Breast epithelium (tissue), 4 donors: ENCODE measurements around the gene CMSS1. TPM values are rescaled to one million over a fixed set of nuclear protein-coding genes. Genes with fewer than 3 reads are reported as not detected.

Experiments used
- DNase-seq, 2 donors: peaks; one replicate each; pipeline ENCODE4 v3.0.0-alpha.2; 2019; ENCODE audit warnings: low spot score in 2 of 2
- H3K27ac ChIP-seq, 2 donors: fragments of 200-600 bp; sonication (generic) in 1 of 2; one replicate each; pipeline ENCODE4 v1.5.1; 2016 to 2019; ENCODE audit warnings: mild to moderate bottlenecking in 1 of 2
- H3K27me3 ChIP-seq, 2 donors: fragments of 200-600 bp; sonication (generic) in 1 of 2; one replicate each; pipeline versions ENCODE4 v1.5.1 to v1.6.0; 2017 to 2019; ENCODE audit warnings: control low read depth in 1 of 2, mild to moderate bottlenecking in 1 of 2
- H3K36me3 ChIP-seq: fragments of 200-600 bp; one replicate; pipeline ENCODE4 v1.5.1; 2019
- H3K4me1 ChIP-seq, 2 donors: fragments of 200-600 bp; sonication (generic); one replicate each; pipeline ENCODE4 v1.5.1; 2016 to 2019; ENCODE audit warnings: control low read depth in 1 of 2
- H3K4me3 ChIP-seq, 3 donors: fragments of 200-600 bp; sonication (generic); 1 replicate in 2 of 3; 2 replicates in 1 of 3; pipeline ENCODE4 v1.5.1; 2016 to 2019; ENCODE audit warnings: mild to moderate bottlenecking in 3 of 3, moderate library complexity in 2 of 3
- H3K9me3 ChIP-seq, 2 donors: fragments of 200-600 bp; sonication (generic) in 1 of 2; one replicate each; pipeline ENCODE4 v1.5.1; 2016 to 2019; ENCODE audit warnings: control low read depth in 1 of 2
- POLR2A ChIP-seq: fragments of 450-650 bp; IDR thresholded peaks from one replicate; pipeline ENCODE4 v1.6.1; 2016; ENCODE audit warnings: antibody characterized with exemption, mild to moderate bottlenecking, moderate library complexity
- POLR2AphosphoS5 ChIP-seq, 3 donors: sonication (generic); formaldehyde crosslinking; IDR thresholded peaks; one replicate each; pipeline ENCODE4 v1.6.1; 2017; ENCODE audit warnings: antibody characterized with exemption in 3 of 3
- intact Hi-C: fragments of 100-400 bp; cut with DNase I; formaldehyde crosslinking; loops from one replicate; pipeline ENCODE4 v1.15.1; 2023; ENCODE audit warnings: low total_unique reads
- total RNA-seq, 3 donors: library from RNA; depleted of rRNA; stranded (reverse); fragments of >200 nt; gene quantifications; one replicate each; pipeline ENCODE4 v1.1.0, GENCODE V29; 2016
- TF ChIP-seq, protein P1 (sequence below), 3 donors: fragments of 450-650 bp; IDR thresholded peaks; one replicate each; pipeline ENCODE4 v1.5.1; 2016 to 2017; ENCODE audit warnings: antibody characterized with exemption in 3 of 3, mild to moderate bottlenecking in 3 of 3, moderate library complexity in 3 of 3

CMSS1 gene
- total RNA-seq, 3 donors from 2014 or later = 15.5 to 35.4 (median 16.1) TPM

DNA sequence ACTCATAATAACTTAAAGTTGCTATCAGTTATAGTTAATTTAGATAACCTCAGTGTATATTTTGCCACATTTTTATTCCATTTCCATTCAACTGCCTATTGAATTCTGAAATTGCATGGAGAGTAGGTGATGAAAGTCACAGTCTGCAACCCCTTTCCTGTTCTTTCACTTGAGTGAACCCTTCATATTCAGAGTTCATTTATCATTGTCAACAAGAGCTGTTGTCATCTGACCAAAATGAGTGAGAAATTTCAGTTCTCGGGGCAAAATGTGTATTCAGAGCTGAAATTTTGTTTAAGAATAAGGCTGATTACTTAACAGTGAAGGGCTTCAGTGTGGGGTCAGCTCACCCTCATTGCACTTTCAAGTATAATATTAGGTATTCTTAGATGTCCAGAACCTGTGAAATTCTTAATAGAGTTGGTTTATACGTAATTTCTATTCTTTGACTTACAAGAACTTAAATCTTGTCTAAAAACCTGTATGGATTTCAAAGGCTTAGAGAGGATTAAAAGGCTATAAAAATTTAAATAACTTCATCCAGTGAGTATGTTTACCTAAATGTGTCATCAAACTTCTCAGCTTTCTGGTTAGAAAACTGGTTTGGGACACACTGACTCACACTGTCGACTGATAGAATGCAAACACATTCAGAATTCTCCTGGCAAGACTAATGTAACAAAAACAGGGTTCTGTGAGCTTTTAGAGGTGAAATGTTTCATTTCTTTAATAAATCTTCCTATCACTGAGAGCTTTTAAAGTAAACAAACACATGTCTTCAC lies 92.2 kb downstream of the CMSS1 start:
- no peaks in the 10 kb centered on the region for H3K36me3 ChIP-seq
- no peaks in the 10 kb centered on the region for H3K9me3 ChIP-seq
- TF ChIP-seq, protein P1, sequence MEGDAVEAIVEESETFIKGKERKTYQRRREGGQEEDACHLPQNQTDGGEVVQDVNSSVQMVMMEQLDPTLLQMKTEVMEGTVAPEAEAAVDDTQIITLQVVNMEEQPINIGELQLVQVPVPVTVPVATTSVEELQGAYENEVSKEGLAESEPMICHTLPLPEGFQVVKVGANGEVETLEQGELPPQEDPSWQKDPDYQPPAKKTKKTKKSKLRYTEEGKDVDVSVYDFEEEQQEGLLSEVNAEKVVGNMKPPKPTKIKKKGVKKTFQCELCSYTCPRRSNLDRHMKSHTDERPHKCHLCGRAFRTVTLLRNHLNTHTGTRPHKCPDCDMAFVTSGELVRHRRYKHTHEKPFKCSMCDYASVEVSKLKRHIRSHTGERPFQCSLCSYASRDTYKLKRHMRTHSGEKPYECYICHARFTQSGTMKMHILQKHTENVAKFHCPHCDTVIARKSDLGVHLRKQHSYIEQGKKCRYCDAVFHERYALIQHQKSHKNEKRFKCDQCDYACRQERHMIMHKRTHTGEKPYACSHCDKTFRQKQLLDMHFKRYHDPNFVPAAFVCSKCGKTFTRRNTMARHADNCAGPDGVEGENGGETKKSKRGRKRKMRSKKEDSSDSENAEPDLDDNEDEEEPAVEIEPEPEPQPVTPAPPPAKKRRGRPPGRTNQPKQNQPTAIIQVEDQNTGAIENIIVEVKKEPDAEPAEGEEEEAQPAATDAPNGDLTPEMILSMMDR (IDR thresholded peaks at IDR 0.05) = no peak
- TF ChIP-seq POLR2A = no peak
- TF ChIP-seq POLR2AphosphoS5 (IDR thresholded peaks at IDR 0.05) = no peak
- peak overlapping the region in 1 of 2 donors; percentile 53 for H3K27ac ChIP-seq
- no peak for DNase-seq
- no peak overlapping the region for H3K4me3 ChIP-seq
- H3K4me1 ChIP-seq = no peaks in the 10 kb centered on the region
- intact Hi-C loops = no loop called here
- H3K27me3 ChIP-seq = no peaks in the 10 kb centered on the region

DNA sequence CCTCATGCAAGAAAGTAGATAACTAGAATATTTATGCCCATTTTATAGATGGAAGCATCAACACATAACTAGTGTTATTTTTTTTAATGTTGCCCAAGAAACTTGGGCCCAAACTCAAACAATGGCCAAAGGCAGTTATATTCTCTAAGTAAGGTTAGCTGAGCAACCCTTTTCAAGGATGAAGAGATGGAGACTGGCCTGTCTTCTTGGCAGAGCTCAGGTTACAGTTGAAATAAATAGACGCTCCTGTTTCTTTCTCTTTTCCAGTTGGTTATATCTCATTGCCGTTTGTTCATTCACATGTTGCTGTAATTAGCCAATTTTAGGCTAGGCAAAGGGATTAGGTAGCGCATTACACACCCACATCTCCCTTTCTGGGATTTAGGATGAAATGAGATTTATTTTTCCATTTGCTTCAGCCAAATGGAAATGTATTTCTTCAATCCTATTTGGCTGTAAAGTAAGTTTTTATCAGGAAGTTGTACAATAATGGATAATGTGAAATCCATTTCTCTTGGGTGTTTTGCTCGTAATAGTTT lies 93.2 kb downstream of the CMSS1 start:
- Histone ChIP-seq H3K36me3 (no peaks in the 10 kb centered on the region), H3K27ac (peak overlapping the region in 1 of 2 donors; percentile 53), H3K4me3 (no peak overlapping the region), H3K27me3 (no peaks in the 10 kb centered on the region), H3K9me3 (no peaks in the 10 kb centered on the region), H3K4me1 (no peaks in the 10 kb centered on the region)
- DNase-seq = no peak
- no peak for TF ChIP-seq POLR2AphosphoS5 (IDR thresholded peaks at IDR 0.05)
- TF ChIP-seq POLR2A = no peak
- TF ChIP-seq, protein P1 (IDR thresholded peaks at IDR 0.05) = no peak
- intact Hi-C loops = no loop called here

DNA sequence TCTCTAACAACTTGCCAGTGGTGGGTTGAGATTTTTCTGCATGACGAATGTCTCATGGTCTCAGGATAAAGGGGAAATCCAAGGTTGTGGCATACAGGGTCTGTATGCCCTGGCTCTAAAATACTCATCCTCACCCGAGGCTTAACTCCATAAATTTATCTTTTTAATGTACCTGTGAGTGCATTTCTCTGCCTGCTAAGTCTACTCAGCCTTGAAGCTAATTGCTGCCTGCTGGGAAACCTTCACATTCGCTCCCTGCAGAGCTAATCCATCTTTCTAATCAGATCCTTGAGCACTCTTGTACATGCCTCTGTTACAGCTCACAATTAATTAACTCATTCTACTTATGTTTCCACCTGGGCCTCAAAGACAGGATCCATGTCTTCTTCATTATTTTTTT lies 93.8 kb downstream of the CMSS1 start:
- Histone ChIP-seq H3K9me3 (no peaks in the 10 kb centered on the region), H3K27ac (no peak overlapping the region), H3K27me3 (no peaks in the 10 kb centered on the region), H3K36me3 (no peaks in the 10 kb centered on the region), H3K4me3 (no peak overlapping the region), H3K4me1 (no peaks in the 10 kb centered on the region)
- intact Hi-C loops = no loop called here
- TF ChIP-seq POLR2AphosphoS5 (IDR thresholded peaks at IDR 0.05) (no peak), POLR2A (no peak)
- TF ChIP-seq, protein P1 (IDR thresholded peaks at IDR 0.05) = no peak
- no peak for DNase-seq

DNA sequence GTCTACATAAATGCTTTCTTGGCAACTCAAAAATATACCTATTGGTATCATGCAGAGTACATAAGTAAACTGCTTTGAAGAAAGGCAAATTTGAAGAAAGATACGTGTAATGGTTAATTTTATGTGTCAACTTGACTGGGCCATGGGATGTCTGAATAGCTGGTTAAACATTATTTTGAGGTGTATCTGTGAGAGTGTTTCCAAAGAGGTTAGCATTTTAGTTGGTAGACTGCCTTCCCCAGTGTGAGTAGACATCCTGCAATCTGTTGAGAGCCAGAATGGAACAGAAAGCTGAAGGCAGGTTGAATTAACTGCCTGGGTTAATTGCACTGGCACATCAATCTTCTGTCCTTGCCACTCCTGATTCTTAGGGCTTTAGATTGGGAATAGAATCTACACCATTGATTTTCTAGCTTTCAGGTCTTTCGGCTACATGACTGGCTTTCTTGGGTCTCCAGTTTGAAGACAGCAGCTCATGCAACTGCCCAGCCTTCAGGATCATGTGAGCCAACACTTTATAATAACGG lies 98.3 kb downstream of the CMSS1 start:
- no peak for DNase-seq
- TF ChIP-seq, protein P1 (IDR thresholded peaks at IDR 0.05) = no peak
- TF ChIP-seq POLR2A = no peak
- no peak for TF ChIP-seq POLR2AphosphoS5 (IDR thresholded peaks at IDR 0.05)

DNA sequence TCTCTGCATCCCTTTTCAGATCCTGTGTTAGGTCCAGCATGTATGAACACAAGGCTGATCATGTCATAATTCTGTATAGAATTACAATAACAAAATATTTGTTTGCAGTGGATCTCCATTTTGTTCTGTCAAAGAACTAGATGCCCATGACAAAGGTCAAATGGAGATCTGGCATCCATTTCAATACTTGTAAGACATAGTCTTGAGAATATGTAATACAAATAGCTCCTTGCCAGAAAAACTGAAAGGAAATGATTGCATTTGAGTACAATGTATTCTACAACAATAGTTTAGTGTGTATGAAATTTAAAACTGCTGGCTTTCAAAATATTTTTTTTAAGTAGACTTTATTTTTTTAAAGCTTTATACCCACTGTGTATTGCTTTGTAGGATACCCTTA lies 101.1 kb downstream of the CMSS1 start:
- Histone ChIP-seq H3K27me3 (no peaks in the 10 kb centered on the region), H3K4me1 (no peaks in the 10 kb centered on the region), H3K36me3 (no peaks in the 10 kb centered on the region), H3K27ac (no peak overlapping the region), H3K9me3 (no peaks in the 10 kb centered on the region), H3K4me3 (no peak overlapping the region)
- DNase-seq = no peak
- intact Hi-C loops = no loop called here
- TF ChIP-seq, protein P1 (IDR thresholded peaks at IDR 0.05) = no peak
- TF ChIP-seq POLR2A (no peak), POLR2AphosphoS5 (IDR thresholded peaks at IDR 0.05) (no peak)

More for the DNA sequence above, 98.3 kb downstream of the CMSS1 start:
- no peaks in the 10 kb centered on the region for H3K27me3 ChIP-seq
- H3K4me1 ChIP-seq = no peaks in the 10 kb centered on the region
- H3K36me3 ChIP-seq = no peaks in the 10 kb centered on the region
- no peak overlapping the region for H3K4me3 ChIP-seq
- H3K27ac ChIP-seq = no peak overlapping the region
- intact Hi-C loops = no loop called here
- no peaks in the 10 kb centered on the region for H3K9me3 ChIP-seq
